Heart left ventricle (tissue), 16 donors: ENCODE measurements around the gene CDH8. TPM values are rescaled to one million over a fixed set of nuclear protein-coding genes. Genes with fewer than 3 reads are reported as not detected.

Experiments
- ATAC-seq, 4 donors: fragments of 200-7000 bp; cut with Tn5 transposase; one replicate each; pipeline ENCODE4 v1.9.1; 2020 to 2022; ENCODE audit warnings: moderate library complexity in 4 of 4, mild to moderate bottlenecking in 3 of 4, moderate number of reproducible peaks in 1 of 4
- DNase-seq, 5 donors: peaks; one replicate each; pipeline ENCODE4 v3.0.0-alpha.2; 2020
- H3K27ac ChIP-seq, 12 donors: fragments of 200-600 bp; sonication (generic) in 4 of 12; one replicate each; pipeline versions ENCODE4 v1.5.0 to v1.8.0; 2016 to 2022; ENCODE audit warnings: mild to moderate bottlenecking in 2 of 12
- H3K27me3 ChIP-seq, 9 donors: fragments of 200-600 bp; sonication (generic) in 2 of 9; one replicate each; pipeline versions ENCODE4 v1.5.1 to v1.8.0; 2016 to 2022; ENCODE audit warnings: mild to moderate bottlenecking in 3 of 9
- H3K36me3 ChIP-seq, 9 donors: fragments of 200-600 bp; sonication (generic) in 2 of 9; one replicate each; pipeline versions ENCODE4 v1.5.0 to v1.8.0; 2018 to 2022; ENCODE audit warnings: mild to moderate bottlenecking in 2 of 9
- H3K4me1 ChIP-seq, 12 donors: fragments of 200-600 bp; sonication (generic) in 4 of 12; one replicate each; pipeline versions ENCODE4 v1.5.0 to v1.8.0; 2016 to 2022; ENCODE audit warnings: mild to moderate bottlenecking in 3 of 12
- H3K4me3 ChIP-seq, 12 donors: fragments of 200-600 bp; sonication (generic) in 4 of 12; one replicate each; pipeline versions ENCODE4 v1.5.0 to v1.8.0; 2017 to 2022; ENCODE audit warnings: mild to moderate bottlenecking in 9 of 12, moderate library complexity in 4 of 12
- H3K9me3 ChIP-seq, 12 donors: fragments of 200-600 bp; sonication (generic) in 4 of 12; one replicate each; pipeline versions ENCODE4 v1.5.0 to v1.8.0; 2016 to 2022; ENCODE audit warnings: mild to moderate bottlenecking in 1 of 12
- CTCF ChIP-seq, 12 donors: fragments of 200-600 bp; sonication (generic) in 4 of 12; IDR thresholded peaks; one replicate each; pipeline versions ENCODE4 v1.5.0 to v1.8.0; 2018 to 2022; ENCODE audit warnings: antibody characterized with exemption in 12 of 12, mild to moderate bottlenecking in 5 of 12
- POLR2A ChIP-seq, 2 donors: fragments of 450-650 bp; IDR thresholded peaks; one replicate each; pipeline ENCODE4 v1.6.1; 2017; ENCODE audit warnings: antibody characterized with exemption in 2 of 2, mild to moderate bottlenecking in 2 of 2, moderate library complexity in 2 of 2
- whole genome bisulfite sequencing, 4 donors: extraction: QIAGEN DNeasy Blood & Tissue Kit in 2 of 4; methylation state at CpG; one replicate each; pipeline versions ENCODE4 v1.1.5 to v1.1.7; 2013 to 2018; 5-methylcytosine and 5-hydroxymethylcytosine counted together
- intact Hi-C, 10 donors: fragments of 100-400 bp; cut with DNase I; formaldehyde crosslinking; loops; one replicate each; pipeline versions ENCODE4 v1.11.1 to v1.14.2; 2022
- polyA plus RNA-seq, 2 donors: library from polyadenylated mRNA; stranded (reverse); fragments of 200-250 nt; gene quantifications; one replicate each; pipeline ENCODE4 v1.2.3, GENCODE V29; 2013
- total RNA-seq, 9 donors: library from RNA; depleted of rRNA in 2 of 9; stranded (reverse); fragments of >200 nt in 2 of 9; fragmentation: NEBNext Ultra II Directional in 3 of 9; extraction: Animal tissue kit (Norgen Biotek cat#: 25700) in 3 of 9; gene quantifications; one replicate each; pipeline versions ENCODE4 v1.1.0 to v1.2.4, GENCODE V29; 2016 to 2023
- donor health status: ischemic (EF 13 %, LVEDD 7.1; RV severe dilation, severe dysfunction).
- donor health status: healthy with polysubstance abuse.
- donor health status: DM: no; HTN: yes; CAD: no.
- donor health status: DM: no; HTN: no; CAD: no.
- donor health status: ischemic (EF 25% LVEDD 6.9; RV normal size, moderate dysfunction).
- donor health status: ischemic (EF 25% LVEDD 5.7; RV mildly dilated, moderate dysfunction).
- donor health status: healthy.
- donor health status: DM: yes; HTN: yes; CAD: no.
- donor health status: ischemic (EF 35%, LVEDD 5.7; RV mildly dilated, moderate dysfunction).
- donor health status: nonischemic (EF 11% LVEDD 7.7; RV severe dilation, severe dysfunction).
- donor health status: DM: yes; HTN: yes; CAD: no.
- donor health status: PGD.
- donor health status: ischemic (EF 29% LVEDD 5.4; RV normal size, mild dysfunction).
- donor health status: nonischemic (EF 23%, LVEDD 6.1; RV moderate dilation, normal function).

Gene CDH8
- total and polyA plus RNA-seq, 11 donors, result 0.01 to 1.3 (median 0.37) TPM; not detected in 4

- ATAC-seq, result no peak
- Histone ChIP-seq H3K4me3 (no peak overlapping the region), H3K36me3 (no peaks in the 10 kb centered on the region), H3K4me1 (no peaks in the 10 kb centered on the region), H3K27me3 (no peaks in the 10 kb centered on the region), H3K9me3 (peaks cover 0 to 7% (median 0%) of the 10 kb centered on the region in 12 donors), H3K27ac (no peak overlapping the region)
- DNase-seq, result no peak
- WGBS, 4 donors, result 24 to 31% (median 30%) methylated on average over 1 of the region's 1 CpG
- intact Hi-C loops, result no loop called here
- TF ChIP-seq CTCF (IDR thresholded peaks at IDR 0.05) (no peak), POLR2A (IDR thresholded peaks at IDR 0.05) (no peak)
These were observed 256.1 kb downstream of the CDH8 start for GRCh38 chr16:61780161-61780560.

GRCh38 chr16:61770301-61770700 lies 265.9 kb downstream of the CDH8 start:
- no peak overlapping the region for H3K4me3 ChIP-seq
- no peaks in the 10 kb centered on the region for H3K27me3 ChIP-seq
- no peaks in the 10 kb centered on the region for H3K36me3 ChIP-seq
- H3K9me3 ChIP-seq, result no peaks in the 10 kb centered on the region
- intact Hi-C loops, result no loop called here
- 75 to 86% (median 84%) methylated on average over 1 of the region's 1 CpG for WGBS, 4 donors
- no peaks in the 10 kb centered on the region for H3K4me1 ChIP-seq
- H3K27ac ChIP-seq, result no peak overlapping the region
- DNase-seq (no peak), ATAC-seq (no peak)
- no peak for TF ChIP-seq POLR2A (IDR thresholded peaks at IDR 0.05)
- TF ChIP-seq CTCF (IDR thresholded peaks at IDR 0.05), result no peak

- no peak for DNase-seq
- H3K36me3 ChIP-seq, result no peaks in the 10 kb centered on the region
- no peak overlapping the region for H3K4me3 ChIP-seq
- H3K4me1 ChIP-seq, result no peaks in the 10 kb centered on the region
- no peaks in the 10 kb centered on the region for H3K27me3 ChIP-seq
- no peak for ATAC-seq
- intact Hi-C loops, result no loop called here
- H3K27ac ChIP-seq, result no peak overlapping the region
- 66 to 78% (median 72%) methylated on average over 2 of the region's 2 CpGs for WGBS, 4 donors
- H3K9me3 ChIP-seq, result no peaks in the 10 kb centered on the region
- TF ChIP-seq CTCF (IDR thresholded peaks at IDR 0.05), result no peak
- TF ChIP-seq POLR2A (IDR thresholded peaks at IDR 0.05), result no peak
These were observed 272.2 kb downstream of the CDH8 start for GRCh38 chr16:61763991-61764390.

GRCh38 chr16:61763013-61763412 lies 273.2 kb downstream of the CDH8 start:
- H3K27me3 ChIP-seq, result no peaks in the 10 kb centered on the region
- no peaks in the 10 kb centered on the region for H3K9me3 ChIP-seq
- no peaks in the 10 kb centered on the region for H3K36me3 ChIP-seq
- no peak overlapping the region for H3K4me3 ChIP-seq
- intact Hi-C loops, result no loop called here
- DNase-seq, result no peak
- H3K27ac ChIP-seq, result no peak overlapping the region
- no peak for ATAC-seq
- 70 to 84% (median 79%) methylated on average over 3 of the region's 3 CpGs for WGBS, 4 donors
- TF ChIP-seq POLR2A (IDR thresholded peaks at IDR 0.05) (no peak), CTCF (IDR thresholded peaks at IDR 0.05) (no peak)
- no peaks in the 10 kb centered on the region for H3K4me1 ChIP-seq
